PC-9 (cell line): ENCODE results near the gene DUS1L. TPM values are rescaled to one million over a fixed set of nuclear protein-coding genes. Genes with fewer than 3 reads are reported as not detected.

Source experiments
- BruUV-seq: library from RNA; stranded (reverse); fragments of 400-500 nt; replicated peaks from 2 replicates; lab custom pipeline; 2021; lab: Mats Ljungman, UMichigan
- CTCF ChIA-PET: fragments of 300-600 bp; sonication (Branson Sonifier 250); formaldehyde crosslinking; loops from one replicate; lab custom pipeline; 2022; ENCODE audit warnings: antibody characterized with exemption; lab: Charles Lee
- POLR2A ChIA-PET: fragments of 300-600 bp; sonication (Branson Sonifier 250); formaldehyde crosslinking; loops from one replicate; lab custom pipeline; 2022; ENCODE audit warnings: antibody characterized with exemption; ENCODE audit not compliant: unreplicated experiment; lab: Charles Lee
- DNase-seq, 2 experiments: peaks; one replicate each; pipeline versions ENCODE4 v3.0.0 to v3.0.0-alpha.2; 2015 to 2022; ENCODE audit warnings: mixed read lengths in 1 of 2
- H2AFZ ChIP-seq: fragments of 200-600 bp; sonication (generic); 2 replicates; pipeline ENCODE4 v1.8.1; 2017; ENCODE audit warnings: antibody characterized with exemption
- H3F3A ChIP-seq: fragments of 200-600 bp; sonication (generic); 2 replicates; pipeline ENCODE4 v1.8.1; 2017; ENCODE audit warnings: antibody characterized with exemption, mild to moderate bottlenecking, low read depth; ENCODE audit not compliant: insufficient read depth
- H3K27ac ChIP-seq: fragments of 200-600 bp; sonication (generic); 2 replicates; pipeline ENCODE4 v1.6.1; 2016; ENCODE audit warnings: mixed run types
- H3K27me3 ChIP-seq: fragments of 200-600 bp; sonication (generic); 2 replicates; pipeline ENCODE4 v1.6.1; 2016; ENCODE audit warnings: low read depth, mixed run types; ENCODE audit not compliant: insufficient read depth
- H3K36me3 ChIP-seq: fragments of 200-600 bp; sonication (generic); 2 replicates; pipeline ENCODE4 v1.6.1; 2016; ENCODE audit warnings: low read depth, mixed run types
- H3K4me1 ChIP-seq: fragments of 200-600 bp; sonication (generic); replicated peaks from 2 replicates; pipeline ENCODE4 v1.6.1; 2016; ENCODE audit warnings: mixed run types; ENCODE audit not compliant: insufficient read depth
- H3K4me2 ChIP-seq: fragments of 200-600 bp; sonication (generic); 2 replicates; pipeline ENCODE4 v1.6.1; 2017; ENCODE audit warnings: mixed run types
- H3K4me3 ChIP-seq: fragments of 200-600 bp; sonication (generic); 2 replicates; pipeline ENCODE4 v1.6.1; 2016; ENCODE audit warnings: mixed run types
- H3K79me2 ChIP-seq: fragments of 200-600 bp; sonication (generic); 2 replicates; pipeline ENCODE4 v1.6.1; 2017; ENCODE audit warnings: low read depth, mixed run types
- H3K9me2 ChIP-seq: fragments of 200-600 bp; sonication (generic); 2 replicates; pipeline ENCODE4 v1.8.1; 2017; ENCODE audit warnings: mild to moderate bottlenecking; ENCODE audit not compliant: insufficient read depth
- H3K9me3 ChIP-seq: fragments of 200-600 bp; sonication (generic); 2 replicates; pipeline ENCODE4 v1.8.1; 2016; ENCODE audit warnings: low read depth; ENCODE audit not compliant: insufficient read depth
- H4K20me1 ChIP-seq: fragments of 200-600 bp; sonication (generic); 2 replicates; pipeline ENCODE4 v1.8.1; 2017; ENCODE audit not compliant: insufficient read depth
- EZH2 ChIP-seq: fragments of 200-600 bp; sonication (generic); IDR thresholded peaks from 2 replicates; pipeline ENCODE4 v1.8.0; 2017; ENCODE audit warnings: antibody characterized with exemption, low read depth
- intact Hi-C: fragments of 100-400 bp; cut with micrococcal nuclease; formaldehyde crosslinking; loops from one replicate; pipeline ENCODE4 v1.10.0; 2022; ENCODE audit not compliant: unreplicated experiment
- total RNA-seq: library from RNA; stranded (reverse); gene quantifications from 2 replicates; pipeline ENCODE4 v1.2.3, GENCODE V29; 2021
- TF ChIP-seq, protein P1 (sequence below): fragments of 200-600 bp; sonication (generic); conservative IDR thresholded peaks from 2 replicates; pipeline ENCODE4 v1.6.1; 2017; ENCODE audit warnings: mixed run types, antibody characterized with exemption, mild to moderate bottlenecking, moderate library complexity

DUS1L gene
- total RNA-seq, 1 experiment from 2014 or later: 138 TPM

GRCh38 chr17:82061047-82061925, 4.3 kb downstream of the DUS1L start:
- ChIA-PET POLR2A (no interaction called here), CTCF (no interaction called here)
- H3K4me3 ChIP-seq: no peak overlapping the region
- H2AFZ ChIP-seq: no peak overlapping the region
- no peak overlapping the region for H3K4me2 ChIP-seq
- no peaks in the 10 kb centered on the region for H3K9me3 ChIP-seq
- BruUV-seq: no TSS peak
- no peak overlapping the region for H3K27ac ChIP-seq
- H3K4me1 ChIP-seq: peaks cover 9% of the 10 kb centered on the region; the same call in 1 of the 2 replicates
- H3K36me3 ChIP-seq: no peaks in the 10 kb centered on the region
- no peak for DNase-seq
- intact Hi-C loops: no loop called here
- H3K79me2 ChIP-seq: peaks cover 17% of the 10 kb centered on the region; the same call in 1 of the 2 replicates
- no peaks in the 10 kb centered on the region for H3K27me3 ChIP-seq
- TF ChIP-seq, protein P1, sequence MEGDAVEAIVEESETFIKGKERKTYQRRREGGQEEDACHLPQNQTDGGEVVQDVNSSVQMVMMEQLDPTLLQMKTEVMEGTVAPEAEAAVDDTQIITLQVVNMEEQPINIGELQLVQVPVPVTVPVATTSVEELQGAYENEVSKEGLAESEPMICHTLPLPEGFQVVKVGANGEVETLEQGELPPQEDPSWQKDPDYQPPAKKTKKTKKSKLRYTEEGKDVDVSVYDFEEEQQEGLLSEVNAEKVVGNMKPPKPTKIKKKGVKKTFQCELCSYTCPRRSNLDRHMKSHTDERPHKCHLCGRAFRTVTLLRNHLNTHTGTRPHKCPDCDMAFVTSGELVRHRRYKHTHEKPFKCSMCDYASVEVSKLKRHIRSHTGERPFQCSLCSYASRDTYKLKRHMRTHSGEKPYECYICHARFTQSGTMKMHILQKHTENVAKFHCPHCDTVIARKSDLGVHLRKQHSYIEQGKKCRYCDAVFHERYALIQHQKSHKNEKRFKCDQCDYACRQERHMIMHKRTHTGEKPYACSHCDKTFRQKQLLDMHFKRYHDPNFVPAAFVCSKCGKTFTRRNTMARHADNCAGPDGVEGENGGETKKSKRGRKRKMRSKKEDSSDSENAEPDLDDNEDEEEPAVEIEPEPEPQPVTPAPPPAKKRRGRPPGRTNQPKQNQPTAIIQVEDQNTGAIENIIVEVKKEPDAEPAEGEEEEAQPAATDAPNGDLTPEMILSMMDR: no peak
- no peak for TF ChIP-seq EZH2
- H4K20me1 ChIP-seq: no peaks in the 10 kb centered on the region
- no peaks in the 10 kb centered on the region for H3K9me2 ChIP-seq
- no peaks in the 10 kb centered on the region for H3F3A ChIP-seq

DNA sequence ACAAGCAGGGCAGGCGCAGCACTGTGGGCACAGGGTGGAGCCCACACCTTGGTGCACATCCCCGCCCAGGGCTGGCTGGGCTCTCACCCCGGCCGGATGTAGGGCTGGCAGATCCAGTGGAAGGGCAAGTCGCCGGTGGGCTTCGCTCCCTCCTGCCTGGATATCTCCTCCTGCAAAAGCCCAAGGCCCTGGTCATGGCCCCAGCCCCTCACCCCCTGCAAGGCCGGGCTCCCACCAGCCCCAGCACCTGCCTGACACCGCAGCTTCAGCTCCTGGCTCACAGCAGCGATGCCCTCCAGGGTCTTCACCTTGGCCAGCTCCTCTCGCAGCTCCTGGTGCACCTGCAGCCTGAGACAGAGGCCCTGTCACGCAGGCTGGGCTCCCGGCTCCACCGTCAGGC, 5.0 kb downstream of the DUS1L start:
- no peaks in the 10 kb centered on the region for H3K9me3 ChIP-seq
- H3K4me2 ChIP-seq: no peak overlapping the region
- POLR2A ChIA-PET: no interaction called here
- CTCF ChIA-PET: no interaction called here
- 0 out of 2 replicates have a peak, but pooled peaks cover 5% of the 10 kb centered on the region for H3K4me1 ChIP-seq
- no peak overlapping the region for H3K4me3 ChIP-seq
- H3K36me3 ChIP-seq: no peaks in the 10 kb centered on the region
- no peak overlapping the region for H3K27ac ChIP-seq
- H3K79me2 ChIP-seq: peaks cover 17% of the 10 kb centered on the region; the same call in 1 of the 2 replicates
- no peaks in the 10 kb centered on the region for H4K20me1 ChIP-seq
- H3K27me3 ChIP-seq: no peaks in the 10 kb centered on the region
- no peak overlapping the region for H2AFZ ChIP-seq
- DNase-seq: no peak
- H3F3A ChIP-seq: no peaks in the 10 kb centered on the region
- no TSS peak for BruUV-seq
- no peaks in the 10 kb centered on the region for H3K9me2 ChIP-seq
- TF ChIP-seq, protein P1: no peak
- no peak for TF ChIP-seq EZH2
- intact Hi-C loops: no loop called here

DNA sequence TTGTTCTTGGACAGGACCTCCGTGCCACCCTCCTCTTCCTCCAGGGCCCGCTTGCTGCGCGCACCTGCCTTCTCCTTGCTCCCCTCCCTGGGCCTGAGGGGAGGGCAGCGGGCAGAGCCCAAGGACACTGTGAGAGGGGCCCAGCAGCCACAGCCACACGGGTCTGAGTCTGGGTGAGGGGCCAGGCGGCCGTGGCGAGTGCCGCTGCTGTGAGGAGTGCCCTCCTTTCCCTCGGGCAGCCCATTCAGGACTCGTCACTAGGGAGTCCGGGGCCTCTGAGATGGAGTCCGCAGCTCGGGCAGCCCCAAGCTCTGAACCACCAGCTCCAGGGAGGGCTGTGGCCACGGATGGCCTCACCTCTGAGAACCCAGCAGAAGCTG, 5.6 kb downstream of the DUS1L start:
- no TSS peak for BruUV-seq
- H3K4me2 ChIP-seq: no peak overlapping the region
- H3K4me1 ChIP-seq: 0 out of 2 replicates have a peak, but pooled peaks cover 5% of the 10 kb centered on the region
- H3K9me2 ChIP-seq: no peaks in the 10 kb centered on the region
- H3F3A ChIP-seq: no peaks in the 10 kb centered on the region
- H3K36me3 ChIP-seq: no peaks in the 10 kb centered on the region
- no peaks in the 10 kb centered on the region for H3K27me3 ChIP-seq
- H4K20me1 ChIP-seq: no peaks in the 10 kb centered on the region
- H2AFZ ChIP-seq: no peak overlapping the region
- H3K4me3 ChIP-seq: no peak overlapping the region
- no peak overlapping the region for H3K27ac ChIP-seq
- peaks cover 14% of the 10 kb centered on the region; the same call in 1 of the 2 replicates for H3K79me2 ChIP-seq
- POLR2A ChIA-PET: interaction anchor here (0.6 kb wide), 1 partner anchor 240 kb away, joined by 10 read pairs; no protein-coding TSS in a partner anchor
- no peak for TF ChIP-seq EZH2
- TF ChIP-seq, protein P1: no peak
- no peaks in the 10 kb centered on the region for H3K9me3 ChIP-seq
- intact Hi-C loops: no loop called here
- DNase-seq: no peak
- CTCF ChIA-PET: no interaction called here
